Mesenchymal stem cell (in vitro differentiated cells and primary cell): ENCODE data around the gene CBY2. TPM values are rescaled to one million over a fixed set of nuclear protein-coding genes. Genes with fewer than 3 reads are reported as not detected.
A peak's percentile ranks its signal among the peaks of the same experiment; 100 is the strongest.

Experiments
- DNase-seq: peaks from one replicate; pipeline ENCODE4 v3.0.0-alpha.2; 2013
- H2AFZ ChIP-seq: one replicate; pipeline ENCODE4 v1.6.1; 2013; ENCODE audit warnings: low read depth, mild to moderate bottlenecking, control low read depth, inconsistent platforms, low read length, moderate library complexity
- H2AK5ac ChIP-seq: 2 replicates; pipeline ENCODE4 v1.6.1; 2013; ENCODE audit warnings: low read length, moderate library complexity, mild to moderate bottlenecking, inconsistent platforms; ENCODE audit not compliant: severe bottlenecking
- H2BK120ac ChIP-seq: one replicate; pipeline ENCODE4 v1.6.1; 2013; ENCODE audit warnings: low read depth, mild to moderate bottlenecking, inconsistent platforms, low read length, moderate library complexity
- H2BK12ac ChIP-seq, 2 experiments: one replicate each; pipeline ENCODE4 v1.6.1; 2013; ENCODE audit warnings: inconsistent platforms in 2 of 2, low read length in 2 of 2, mild to moderate bottlenecking in 2 of 2, moderate library complexity in 2 of 2, control low read depth in 1 of 2
- H2BK15ac ChIP-seq: one replicate; pipeline ENCODE4 v1.6.1; 2013; ENCODE audit warnings: mild to moderate bottlenecking, low read depth, inconsistent platforms; ENCODE audit not compliant: poor library complexity, severe bottlenecking
- H2BK5ac ChIP-seq: 2 replicates; pipeline ENCODE4 v1.6.1; 2013; ENCODE audit warnings: low read depth, mild to moderate bottlenecking, low read length, control low read depth, inconsistent platforms; ENCODE audit not compliant: poor library complexity, severe bottlenecking
- H3K14ac ChIP-seq, 2 experiments: one replicate each; pipeline ENCODE4 v1.6.1; 2013; ENCODE audit warnings: inconsistent platforms in 2 of 2, low read length in 2 of 2, control low read depth in 1 of 2, mild to moderate bottlenecking in 1 of 2, moderate library complexity in 1 of 2
- H3K18ac ChIP-seq, 2 experiments: one replicate each; pipeline ENCODE4 v1.6.1; 2013; ENCODE audit warnings: inconsistent platforms in 2 of 2, low read length in 2 of 2, control low read depth in 1 of 2, low read depth in 1 of 2, mild to moderate bottlenecking in 1 of 2
- H3K23ac ChIP-seq, 2 experiments: one replicate each; pipeline ENCODE4 v1.6.1; 2013; ENCODE audit warnings: inconsistent platforms in 2 of 2, low read length in 2 of 2, mild to moderate bottlenecking in 2 of 2, moderate library complexity in 2 of 2, control low read depth in 1 of 2
- H3K27ac ChIP-seq: 2 replicates; pipeline ENCODE4 v1.5.1; 2013; ENCODE audit warnings: mild to moderate bottlenecking, moderate library complexity, low read length, control low read depth, inconsistent platforms; ENCODE audit not compliant: poor library complexity, severe bottlenecking
- H3K27me3 ChIP-seq, 2 experiments: 2 replicates each; pipeline versions ENCODE4 v1.6.1 to v1.7.0; 2013; ENCODE audit warnings: low read length in 2 of 2, mild to moderate bottlenecking in 2 of 2, moderate library complexity in 2 of 2, control low read depth in 1 of 2, inconsistent platforms in 1 of 2; ENCODE audit not compliant: control insufficient read depth in 1 of 2, insufficient read depth in 1 of 2
- H3K36me3 ChIP-seq, 2 experiments: 2 replicates each; pipeline versions ENCODE4 v1.6.1 to v1.7.0; 2013; ENCODE audit warnings: low read length in 2 of 2, control low read depth in 1 of 2, inconsistent platforms in 1 of 2, low read depth in 1 of 2, mild to moderate bottlenecking in 1 of 2; ENCODE audit not compliant: insufficient read depth in 2 of 2, control insufficient read depth in 1 of 2
- H3K4ac ChIP-seq, 2 experiments: one replicate each; pipeline ENCODE4 v1.6.1; 2013; ENCODE audit warnings: inconsistent platforms in 2 of 2, low read length in 2 of 2, mild to moderate bottlenecking in 2 of 2, moderate library complexity in 2 of 2, control low read depth in 1 of 2, low read depth in 1 of 2
- H3K4me1 ChIP-seq: 2 replicates; pipeline ENCODE4 v1.6.1; 2013; ENCODE audit warnings: low read depth, low read length, control low read depth; ENCODE audit not compliant: control insufficient read depth, insufficient read depth
- H3K4me2 ChIP-seq: 2 replicates; pipeline ENCODE4 v1.6.1; 2013; ENCODE audit warnings: low read length, mild to moderate bottlenecking, inconsistent platforms; ENCODE audit not compliant: poor library complexity, severe bottlenecking
- H3K4me3 ChIP-seq, 2 experiments: 2 replicates each; pipeline versions ENCODE4 v1.5.1 to v1.7.0; 2013; ENCODE audit warnings: low read length in 2 of 2, mild to moderate bottlenecking in 2 of 2, control low read depth in 1 of 2, low read depth in 1 of 2; ENCODE audit not compliant: insufficient read depth in 1 of 2
- H3K79me1 ChIP-seq: replicated peaks from 2 replicates; pipeline ENCODE4 v1.6.1; 2013; ENCODE audit warnings: mild to moderate bottlenecking, control low read depth, low read length, inconsistent platforms; ENCODE audit not compliant: poor library complexity, severe bottlenecking
- H3K9ac ChIP-seq: 2 replicates; pipeline ENCODE4 v1.7.0; 2013; ENCODE audit warnings: mild to moderate bottlenecking, low read length, moderate library complexity
- H3K9me3 ChIP-seq: 2 replicates; pipeline ENCODE4 v1.7.0; 2013; ENCODE audit warnings: mild to moderate bottlenecking, low read length; ENCODE audit not compliant: control insufficient read depth
- H4K8ac ChIP-seq: one replicate; pipeline ENCODE4 v1.6.1; 2013; ENCODE audit warnings: inconsistent platforms, mild to moderate bottlenecking, low read length, moderate library complexity
- H4K91ac ChIP-seq: one replicate; pipeline ENCODE4 v1.6.1; 2013; ENCODE audit warnings: mild to moderate bottlenecking, low read length, inconsistent platforms
- WGBS: methylation state at CpG from one replicate; pipeline ENCODE4 v1.1.7; 2013; ENCODE audit warnings: mixed read lengths; 5-methylcytosine and 5-hydroxymethylcytosine counted together
- polyA plus RNA-seq, 2 experiments: library from polyadenylated mRNA; stranded (reverse); fragments of 200-250 nt; gene quantifications; one replicate each; pipeline ENCODE4 v1.2.3, GENCODE V29; 2013

The CBY2 gene
- polyA plus RNA-seq (2013, experiment 1 of 2), result not detected
- not detected for polyA plus RNA-seq (2013, experiment 2 of 2)

- Histone ChIP-seq H3K23ac (no peak within 1 kb of the TSS), H2BK5ac (no peak within 1 kb of the TSS), H3K9ac (no peak within 1 kb of the TSS), H2AK5ac (no peak within 1 kb of the TSS), H4K91ac (no peak within 1 kb of the TSS), H3K4me3 (no peak within 1 kb of the TSS), H3K18ac (no peak within 1 kb of the TSS), H3K4me1 (no peaks in the 10 kb centered on the region), H3K27me3 (peaks cover 60 to 66% of the 10 kb centered on the region in 2 experiments), H2AFZ (no peak within 1 kb of the TSS), H2BK120ac (no peak within 1 kb of the TSS), H3K36me3 (no peaks in the 10 kb centered on the region), H3K4ac (no peak within 1 kb of the TSS), H3K27ac (no peak within 1 kb of the TSS), H4K8ac (no peak within 1 kb of the TSS), H3K79me1 (no peaks in the 10 kb centered on the region), H2BK15ac (no peak within 1 kb of the TSS), H3K14ac (no peak within 1 kb of the TSS), H3K4me2 (no peak within 1 kb of the TSS), H2BK12ac (no peak within 1 kb of the TSS), H3K9me3 (peaks cover 3% of the 10 kb centered on the region)
- WGBS, result 13% methylated on average over 1 of the region's 1 CpG
- no peak for DNase-seq
Measured at GRCh38 chr13:45702088-45702487, at the start of gene CBY2. Gene CBY2, plus strand, starts transcription at chr13:45702320. Its CDS starts 71 bp downstream, at chr13:45702391.

GRCh38 chr13:45654633-45655349 is 47.3 kb upstream of the CBY2 start:
- no peak overlapping the region for H3K27ac ChIP-seq
- H2AK5ac ChIP-seq, result no peak overlapping the region
- H3K14ac ChIP-seq, result no peak overlapping the region

GRCh38 chr13:45658586-45659235 is 43.4 kb upstream of the CBY2 start:
- Histone ChIP-seq H3K18ac (no peak overlapping the region), H3K27ac (no peak overlapping the region), H2BK12ac (no peak overlapping the region), H4K91ac (no peak overlapping the region), H3K79me1 (no peaks in the 10 kb centered on the region), H2AK5ac (no peak overlapping the region), H3K4me3 (no peak overlapping the region), H3K9me3 (peaks cover 13% of the 10 kb centered on the region), H2AFZ (no peak overlapping the region), H2BK120ac (no peak overlapping the region), H2BK15ac (no peak overlapping the region), H3K4ac (no peak overlapping the region), H3K9ac (peak overlapping the region; percentile 9), H3K23ac (no peak overlapping the region), H3K4me1 (no peaks in the 10 kb centered on the region), H3K36me3 (no peaks in the 10 kb centered on the region), H3K14ac (no peak overlapping the region), H2BK5ac (no peak overlapping the region), H4K8ac (no peak overlapping the region), H3K4me2 (no peak overlapping the region), H3K27me3 (peaks cover 3 to 14% of the 10 kb centered on the region in 2 experiments)
- no peak for DNase-seq
- WGBS, result 94% methylated on average over 5 of the region's 5 CpGs

More at GRCh38 chr13:45654633-45655349, 47.3 kb upstream of the CBY2 start:
- Histone ChIP-seq H3K4me2 (no peak overlapping the region), H3K18ac (no peak overlapping the region), H2BK5ac (no peak overlapping the region), H3K4me1 (no peaks in the 10 kb centered on the region), H4K8ac (no peak overlapping the region), H2BK12ac (no peak overlapping the region), H3K23ac (no peak overlapping the region), H3K4ac (no peak overlapping the region), H2BK120ac (no peak overlapping the region), H2BK15ac (no peak overlapping the region), H4K91ac (no peak overlapping the region), H2AFZ (no peak overlapping the region), H3K79me1 (no peaks in the 10 kb centered on the region), H3K36me3 (no peaks in the 10 kb centered on the region), H3K4me3 (no peak overlapping the region), H3K9ac (no peak overlapping the region), H3K27me3 (peaks cover 9 to 19% of the 10 kb centered on the region in 2 experiments), H3K9me3 (peaks cover 13% of the 10 kb centered on the region)
- WGBS, result 67% methylated on average over 5 of the region's 5 CpGs
- no peak for DNase-seq

- Histone ChIP-seq H3K4me2 (no peak overlapping the region), H3K4ac (no peak overlapping the region), H3K9ac (peak overlapping the region; percentile 9), H3K18ac (no peak overlapping the region), H3K4me3 (peak overlapping the region in 1 of 2 experiments; percentile 1), H3K4me1 (no peaks in the 10 kb centered on the region), H2AK5ac (no peak overlapping the region), H3K27me3 (peaks cover under 1 to 7% of the 10 kb centered on the region in 2 experiments), H3K27ac (no peak overlapping the region), H3K79me1 (no peaks in the 10 kb centered on the region), H4K91ac (no peak overlapping the region), H2BK12ac (no peak overlapping the region), H2BK15ac (no peak overlapping the region), H3K9me3 (peaks cover 13% of the 10 kb centered on the region), H3K23ac (no peak overlapping the region), H4K8ac (no peak overlapping the region), H2AFZ (no peak overlapping the region), H2BK120ac (no peak overlapping the region), H2BK5ac (no peak overlapping the region), H3K36me3 (no peaks in the 10 kb centered on the region), H3K14ac (no peak overlapping the region)
- no peak for DNase-seq
- WGBS, result 81% methylated on average over 1 of the region's 3 CpGs
Measured at GRCh38 chr13:45659536-45659935, 42.6 kb upstream of the CBY2 start.
